Measurements from ENCODE around the gene LRRC14B. TPM values are rescaled to one million over a fixed set of nuclear protein-coding genes. Genes with fewer than 3 reads are reported as not detected.
A peak's percentile ranks its signal among the peaks of the same experiment; 100 is the strongest.

LRRC14B gene
- total RNA-seq, 1 donor from 2014 or later = not detected

DNA sequence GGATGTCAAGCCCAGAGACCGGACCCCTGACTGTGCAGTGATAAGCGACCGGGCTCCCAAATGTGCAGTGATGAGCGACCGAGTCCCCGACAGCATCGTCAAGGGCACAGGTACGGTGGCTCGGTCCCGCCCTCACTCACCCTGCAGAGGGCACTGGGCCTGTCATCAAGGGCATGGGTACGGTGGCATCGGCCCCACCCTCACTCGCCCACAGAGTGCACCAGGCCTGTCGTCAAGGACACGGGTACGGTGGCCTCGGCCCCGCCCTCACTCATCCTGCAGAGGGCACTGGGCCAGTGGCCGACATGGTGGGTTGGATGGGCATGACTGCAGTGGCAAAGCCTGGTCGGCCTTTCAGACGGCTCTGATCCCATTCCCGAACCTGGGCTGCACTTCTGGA is 9.7 kb upstream of the LRRC14B start:
- peaks cover 10% of the 10 kb centered on the region for H3K27me3 Mint-ChIP-seq (ENCODE audit: low read depth)
- H3K27ac Mint-ChIP-seq (ENCODE audit: unreplicated experiment) = no peak overlapping the region
- H3K9me3 Mint-ChIP-seq (ENCODE audit: low read depth) = no peaks in the 10 kb centered on the region
- peaks cover 6% of the 10 kb centered on the region for H3K4me1 Mint-ChIP-seq (ENCODE audit: low read depth)
- H3K4me3 Mint-ChIP-seq (ENCODE audit: unreplicated experiment) = no peak overlapping the region
- H3K36me3 Mint-ChIP-seq (ENCODE audit: low read depth) = no peaks in the 10 kb centered on the region
- TF ChIP-seq, protein P1, sequence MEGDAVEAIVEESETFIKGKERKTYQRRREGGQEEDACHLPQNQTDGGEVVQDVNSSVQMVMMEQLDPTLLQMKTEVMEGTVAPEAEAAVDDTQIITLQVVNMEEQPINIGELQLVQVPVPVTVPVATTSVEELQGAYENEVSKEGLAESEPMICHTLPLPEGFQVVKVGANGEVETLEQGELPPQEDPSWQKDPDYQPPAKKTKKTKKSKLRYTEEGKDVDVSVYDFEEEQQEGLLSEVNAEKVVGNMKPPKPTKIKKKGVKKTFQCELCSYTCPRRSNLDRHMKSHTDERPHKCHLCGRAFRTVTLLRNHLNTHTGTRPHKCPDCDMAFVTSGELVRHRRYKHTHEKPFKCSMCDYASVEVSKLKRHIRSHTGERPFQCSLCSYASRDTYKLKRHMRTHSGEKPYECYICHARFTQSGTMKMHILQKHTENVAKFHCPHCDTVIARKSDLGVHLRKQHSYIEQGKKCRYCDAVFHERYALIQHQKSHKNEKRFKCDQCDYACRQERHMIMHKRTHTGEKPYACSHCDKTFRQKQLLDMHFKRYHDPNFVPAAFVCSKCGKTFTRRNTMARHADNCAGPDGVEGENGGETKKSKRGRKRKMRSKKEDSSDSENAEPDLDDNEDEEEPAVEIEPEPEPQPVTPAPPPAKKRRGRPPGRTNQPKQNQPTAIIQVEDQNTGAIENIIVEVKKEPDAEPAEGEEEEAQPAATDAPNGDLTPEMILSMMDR (IDR thresholded peaks at IDR 0.05) = no peak
- peak; percentile 91 for DNase-seq (ENCODE audit: low spot score)

DNA sequence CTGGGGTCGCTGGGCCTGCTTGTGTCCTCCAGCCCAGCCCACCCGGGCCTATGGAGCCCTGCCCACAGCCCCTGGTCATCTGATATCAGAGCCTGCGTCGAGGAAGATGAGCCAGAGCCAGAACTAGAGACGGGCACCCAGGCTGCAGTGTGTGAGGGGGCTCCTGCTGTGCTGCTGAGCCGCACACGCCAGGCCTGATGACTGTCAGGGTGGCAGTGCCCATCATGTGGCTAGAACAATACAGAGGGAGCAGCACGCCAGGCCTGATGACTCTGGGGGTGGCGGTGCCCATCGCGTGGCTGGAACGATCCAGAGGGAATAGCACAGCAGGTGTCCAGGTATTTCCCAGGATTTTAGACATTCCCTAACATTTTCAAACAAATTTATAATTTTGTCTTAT is 9.2 kb upstream of the LRRC14B start:
- no peak overlapping the region for H3K27ac Mint-ChIP-seq (ENCODE audit: unreplicated experiment)
- H3K4me3 Mint-ChIP-seq (ENCODE audit: unreplicated experiment) = no peak overlapping the region
- H3K27me3 Mint-ChIP-seq (ENCODE audit: low read depth) = peaks cover 10% of the 10 kb centered on the region

DNA sequence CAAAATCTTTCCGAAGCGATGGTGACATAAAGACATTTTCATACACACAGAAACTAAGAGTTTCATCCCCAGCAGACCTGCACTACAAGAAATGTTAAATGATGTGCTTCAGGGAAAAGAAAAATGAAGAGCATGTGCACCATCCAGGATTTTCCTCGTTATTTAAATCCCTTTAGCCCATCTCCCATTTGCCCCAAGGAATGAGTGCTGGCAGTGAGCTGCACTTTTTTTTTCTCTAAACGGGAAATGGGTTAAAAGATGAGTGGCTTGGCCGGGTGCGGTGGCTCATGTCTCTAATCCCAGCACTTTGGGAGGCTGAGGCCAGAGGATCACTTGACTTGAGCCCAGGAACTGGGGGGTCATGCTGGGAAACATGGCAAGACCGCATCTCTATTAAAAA is 6.8 kb upstream of the LRRC14B start:
- Mint-ChIP-seq H3K4me3 (ENCODE audit: unreplicated experiment) (no peak overlapping the region), H3K4me1 (ENCODE audit: low read depth) (peaks cover 13% of the 10 kb centered on the region), H3K36me3 (ENCODE audit: low read depth) (no peaks in the 10 kb centered on the region), H3K9me3 (ENCODE audit: low read depth) (no peaks in the 10 kb centered on the region), H3K27ac (ENCODE audit: unreplicated experiment) (peak overlapping the region; percentile 41), H3K27me3 (ENCODE audit: low read depth) (no peaks in the 10 kb centered on the region)
- no peak for DNase-seq (ENCODE audit: low spot score)
- TF ChIP-seq, protein P1 (IDR thresholded peaks at IDR 0.05) = no peak

More for the DNA sequence above, 9.2 kb upstream of the LRRC14B start:
- peak; percentile 85 for DNase-seq (ENCODE audit: low spot score)
- Mint-ChIP-seq H3K4me1 (ENCODE audit: low read depth) (peaks cover 6% of the 10 kb centered on the region), H3K36me3 (ENCODE audit: low read depth) (no peaks in the 10 kb centered on the region), H3K9me3 (ENCODE audit: low read depth) (no peaks in the 10 kb centered on the region)
- TF ChIP-seq, protein P1 (IDR thresholded peaks at IDR 0.05) = no peak

DNA sequence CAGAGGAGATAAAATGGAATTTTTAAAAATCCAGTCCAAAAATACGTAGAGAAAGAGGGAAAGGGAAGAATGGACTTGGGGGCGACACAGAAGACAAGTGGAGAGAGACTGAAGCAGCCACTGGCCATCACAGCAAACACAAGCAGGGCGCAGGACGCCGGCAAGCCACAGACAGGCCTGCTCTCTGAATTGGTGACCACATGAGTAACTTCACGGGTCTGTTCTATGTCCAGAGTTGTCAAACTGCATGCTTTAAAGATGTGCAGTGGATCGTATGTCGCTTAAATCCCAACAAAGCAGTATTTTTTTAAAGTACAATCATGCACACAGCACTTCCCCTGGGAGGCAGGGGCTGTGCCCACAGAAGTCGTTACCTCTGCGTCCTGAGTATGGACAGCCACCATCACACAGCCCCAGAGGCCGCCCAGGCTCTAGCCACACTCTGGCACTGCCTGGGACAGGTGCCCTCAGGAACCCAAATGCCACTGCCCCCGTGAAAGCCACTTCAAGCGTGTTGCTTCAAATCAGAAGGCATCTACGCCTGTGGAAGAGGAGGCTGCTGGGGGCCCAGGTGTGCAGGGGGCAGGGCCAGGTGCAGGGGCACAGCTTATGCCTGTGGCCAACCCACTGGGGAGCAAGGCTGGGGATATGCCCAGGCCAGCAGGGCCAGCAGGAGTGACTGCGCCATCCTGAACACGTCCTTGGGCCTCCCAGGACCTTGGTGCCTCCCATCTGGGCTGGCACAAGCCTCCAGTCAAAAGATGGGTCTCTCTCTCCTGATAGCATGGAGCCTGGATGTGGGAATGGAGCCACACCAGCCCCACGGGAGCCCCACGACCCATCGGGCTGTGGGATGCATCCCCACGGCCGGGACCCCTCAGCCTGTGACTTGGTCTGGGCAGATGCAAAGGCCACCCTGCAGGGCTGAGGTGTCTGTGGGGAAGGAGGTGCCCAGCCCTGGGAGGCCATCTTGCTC is 5.9 kb upstream of the LRRC14B start:
- DNase-seq (ENCODE audit: low spot score) = peak; percentile 79
- Mint-ChIP-seq H3K27ac (ENCODE audit: unreplicated experiment) (no peak overlapping the region), H3K4me1 (ENCODE audit: low read depth) (peaks cover 13% of the 10 kb centered on the region), H3K4me3 (ENCODE audit: unreplicated experiment) (no peak overlapping the region), H3K27me3 (ENCODE audit: low read depth) (no peaks in the 10 kb centered on the region), H3K36me3 (ENCODE audit: low read depth) (no peaks in the 10 kb centered on the region), H3K9me3 (ENCODE audit: low read depth) (no peaks in the 10 kb centered on the region)
- TF ChIP-seq, protein P1 (IDR thresholded peaks at IDR 0.05) = no peak

DNA sequence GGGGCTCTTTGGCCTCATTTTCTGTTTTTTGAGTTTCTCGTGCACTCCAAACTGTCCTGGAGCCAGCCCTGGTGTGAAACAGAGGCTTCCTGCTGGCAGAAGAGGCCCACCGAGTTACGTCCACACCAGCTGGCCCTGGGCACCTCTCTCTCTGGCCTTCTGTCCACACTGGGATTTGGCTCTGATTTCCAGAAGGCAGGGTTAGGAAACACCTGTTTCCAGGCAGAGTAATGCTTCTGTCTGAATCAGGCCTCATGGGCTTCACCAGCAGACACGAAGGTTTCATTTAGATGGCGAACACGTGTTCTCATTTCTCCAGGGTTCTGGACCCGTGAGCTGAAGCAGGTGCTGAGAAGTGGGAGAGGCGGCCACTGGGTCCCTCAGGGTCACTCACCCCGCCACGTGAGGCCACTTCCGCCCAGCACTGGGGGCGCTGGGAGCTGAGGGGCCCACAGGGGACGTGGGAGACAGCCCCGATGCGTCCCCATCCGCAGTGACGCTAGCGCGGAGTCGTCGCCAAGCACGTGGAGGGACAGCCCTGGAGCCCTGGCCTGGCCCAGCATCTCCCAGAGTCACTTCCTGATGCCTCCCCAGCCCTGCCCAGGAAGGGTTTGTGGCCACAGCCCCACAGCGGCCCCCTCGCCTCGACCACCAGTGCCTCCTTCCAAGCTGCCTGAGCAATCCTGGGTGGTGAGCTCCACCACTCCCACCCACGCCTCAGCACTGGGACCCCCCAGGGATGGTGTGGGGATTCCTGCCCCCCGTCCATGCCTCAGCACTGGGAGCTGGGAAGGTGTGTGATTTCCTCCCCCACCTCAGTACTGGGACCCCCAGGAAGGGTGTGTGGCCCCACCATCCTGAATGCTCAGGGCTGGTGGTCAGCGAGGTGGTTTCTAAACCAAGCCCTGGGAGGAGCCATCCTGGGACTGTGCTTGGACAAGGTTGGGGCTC is 4.9 kb upstream of the LRRC14B start:
- Mint-ChIP-seq H3K4me3 (ENCODE audit: unreplicated experiment) (no peak overlapping the region), H3K27me3 (ENCODE audit: low read depth) (no peaks in the 10 kb centered on the region), H3K4me1 (ENCODE audit: low read depth) (peaks cover 13% of the 10 kb centered on the region), H3K27ac (ENCODE audit: unreplicated experiment) (no peak overlapping the region), H3K36me3 (ENCODE audit: low read depth) (no peaks in the 10 kb centered on the region), H3K9me3 (ENCODE audit: low read depth) (no peaks in the 10 kb centered on the region)
- DNase-seq (ENCODE audit: low spot score) = peak; percentile 84
- TF ChIP-seq, protein P1 (IDR thresholded peaks at IDR 0.05) = no peak
